HL-60 (cell line): Measurements from ENCODE around the gene ARHGEF17.

Experiments
- REST ChIP-seq: IDR thresholded peaks from 2 replicates; pipeline ENCODE4 v1.6.1; 2012; ENCODE audit warnings: low read depth; ENCODE audit not compliant: insufficient replicate concordance
- TF ChIP-seq, protein P1 (sequence below): IDR thresholded peaks from one replicate; pipeline ENCODE4 v1.5.1; 2011; ENCODE audit warnings: low read length, control low read depth, inconsistent platforms; ENCODE audit not compliant: insufficient read depth

DNA sequence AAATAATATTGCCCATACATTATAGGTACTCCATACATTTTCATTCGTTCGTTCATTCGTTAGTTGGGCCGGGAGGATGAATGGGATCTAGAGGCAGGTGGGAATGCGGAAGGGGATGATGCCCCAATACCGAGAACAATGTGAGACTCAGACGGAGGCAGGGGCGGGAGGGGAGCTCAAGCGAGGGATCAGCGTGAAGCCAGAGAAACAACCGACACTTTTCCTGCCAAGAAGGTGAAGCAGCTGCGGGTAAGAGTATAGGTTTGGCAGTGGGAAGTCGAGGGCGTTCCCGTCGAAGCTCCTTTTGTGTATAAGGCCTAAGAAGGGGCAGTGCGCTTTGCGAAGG is 1.1 kb upstream of the ARHGEF17 start:
- TF ChIP-seq, protein P1, sequence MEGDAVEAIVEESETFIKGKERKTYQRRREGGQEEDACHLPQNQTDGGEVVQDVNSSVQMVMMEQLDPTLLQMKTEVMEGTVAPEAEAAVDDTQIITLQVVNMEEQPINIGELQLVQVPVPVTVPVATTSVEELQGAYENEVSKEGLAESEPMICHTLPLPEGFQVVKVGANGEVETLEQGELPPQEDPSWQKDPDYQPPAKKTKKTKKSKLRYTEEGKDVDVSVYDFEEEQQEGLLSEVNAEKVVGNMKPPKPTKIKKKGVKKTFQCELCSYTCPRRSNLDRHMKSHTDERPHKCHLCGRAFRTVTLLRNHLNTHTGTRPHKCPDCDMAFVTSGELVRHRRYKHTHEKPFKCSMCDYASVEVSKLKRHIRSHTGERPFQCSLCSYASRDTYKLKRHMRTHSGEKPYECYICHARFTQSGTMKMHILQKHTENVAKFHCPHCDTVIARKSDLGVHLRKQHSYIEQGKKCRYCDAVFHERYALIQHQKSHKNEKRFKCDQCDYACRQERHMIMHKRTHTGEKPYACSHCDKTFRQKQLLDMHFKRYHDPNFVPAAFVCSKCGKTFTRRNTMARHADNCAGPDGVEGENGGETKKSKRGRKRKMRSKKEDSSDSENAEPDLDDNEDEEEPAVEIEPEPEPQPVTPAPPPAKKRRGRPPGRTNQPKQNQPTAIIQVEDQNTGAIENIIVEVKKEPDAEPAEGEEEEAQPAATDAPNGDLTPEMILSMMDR = no peak
- TF ChIP-seq REST = no peak
